ENCODE measurements around the gene DNAJC30. TPM values are rescaled to one million over a fixed set of nuclear protein-coding genes. Genes with fewer than 3 reads are reported as not detected.

DNAJC30 gene
- total RNA-seq, 1 donor = 2.9 TPM

GRCh38 chr7:73690646-73691045, 7.4 kb upstream of the DNAJC30 start:
- Histone ChIP-seq H3K9me3 (ENCODE audit: low read depth, low read length) (no peaks in the 10 kb centered on the region), H3K4me2 (ENCODE audit: insufficient read depth, low read length) (no peak overlapping the region), H3K4me1 (ENCODE audit: insufficient read depth, low read length) (no peaks in the 10 kb centered on the region), H2AFZ (ENCODE audit: low read length) (no peak overlapping the region), H3K36me3 (ENCODE audit: insufficient read depth, low read length) (peaks cover 64% of the 10 kb centered on the region), H3K4me3 (ENCODE audit: insufficient read depth, low read length) (no peak overlapping the region), H3K79me2 (ENCODE audit: insufficient read depth, low read length) (peaks cover 27% of the 10 kb centered on the region), H3K27me3 (ENCODE audit: insufficient read depth, low read length) (no peaks in the 10 kb centered on the region), H4K20me1 (ENCODE audit: insufficient read depth, low read length) (peaks cover 10% of the 10 kb centered on the region), H3K27ac (ENCODE audit: low read depth, low read length) (no peak overlapping the region)
- no peak for TF ChIP-seq CTCF (IDR thresholded peaks at IDR 0.05; ENCODE audit: extremely low read depth, low read depth, low read length)
- DNase-seq (ENCODE audit: insufficient read length, low spot score, missing footprints) = peak; percentile 52

- peaks cover 46% of the 10 kb centered on the region for H3K36me3 ChIP-seq (ENCODE audit: insufficient read depth, low read length)
- no peak for DNase-seq (ENCODE audit: insufficient read length, low spot score, missing footprints)
- no peak for TF ChIP-seq CTCF (IDR thresholded peaks at IDR 0.05; ENCODE audit: extremely low read depth, low read depth, low read length)
Observed at GRCh38 chr7:73688288-73688687, 5.0 kb upstream of the DNAJC30 start.

DNA sequence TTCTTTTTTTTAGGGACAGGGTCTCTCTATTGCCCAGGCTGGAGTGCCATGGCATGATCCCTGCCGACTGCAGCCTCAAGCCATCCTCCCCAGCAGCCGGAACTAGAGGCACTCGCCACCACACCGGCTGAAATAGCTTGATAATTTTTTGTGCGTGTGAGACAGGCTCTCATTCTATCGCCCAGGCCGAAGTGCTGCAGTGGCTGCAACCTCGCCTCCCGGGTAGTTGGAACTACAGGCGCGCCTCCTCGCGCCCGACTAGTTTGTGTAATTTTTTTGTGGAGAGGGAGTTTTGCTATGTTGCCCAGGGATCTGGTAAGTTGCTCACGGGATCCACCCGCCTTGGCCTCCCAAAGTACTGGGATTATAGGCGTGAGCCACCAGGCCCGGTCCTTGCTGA, 2.1 kb upstream of the DNAJC30 start:
- H3K27me3 ChIP-seq (ENCODE audit: insufficient read depth, low read length) = no peaks in the 10 kb centered on the region
- H3K4me3 ChIP-seq (ENCODE audit: insufficient read depth, low read length) = no peak overlapping the region
- no peaks in the 10 kb centered on the region for H3K9me3 ChIP-seq (ENCODE audit: low read depth, low read length)
- H3K79me2 ChIP-seq (ENCODE audit: insufficient read depth, low read length) = peaks cover 77% of the 10 kb centered on the region
- no peak overlapping the region for H2AFZ ChIP-seq (ENCODE audit: low read length)
- DNase-seq (ENCODE audit: insufficient read length, low spot score, missing footprints) = no peak
- no peak for TF ChIP-seq CTCF (IDR thresholded peaks at IDR 0.05; ENCODE audit: extremely low read depth, low read depth, low read length)
- H3K4me1 ChIP-seq (ENCODE audit: insufficient read depth, low read length) = peaks cover 26% of the 10 kb centered on the region
- no peak overlapping the region for H3K4me2 ChIP-seq (ENCODE audit: insufficient read depth, low read length)
- peaks cover 22% of the 10 kb centered on the region for H3K36me3 ChIP-seq (ENCODE audit: insufficient read depth, low read length)
- H4K20me1 ChIP-seq (ENCODE audit: insufficient read depth, low read length) = peaks cover 17% of the 10 kb centered on the region
- H3K27ac ChIP-seq (ENCODE audit: low read depth, low read length) = no peak overlapping the region

More at GRCh38 chr7:73688288-73688687, 5.0 kb upstream of the DNAJC30 start:
- no peak overlapping the region for H3K4me3 ChIP-seq (ENCODE audit: insufficient read depth, low read length)
- no peaks in the 10 kb centered on the region for H3K27me3 ChIP-seq (ENCODE audit: insufficient read depth, low read length)
- no peaks in the 10 kb centered on the region for H3K9me3 ChIP-seq (ENCODE audit: low read depth, low read length)
- H2AFZ ChIP-seq (ENCODE audit: low read length) = no peak overlapping the region
- H3K4me1 ChIP-seq (ENCODE audit: insufficient read depth, low read length) = peaks cover 5% of the 10 kb centered on the region
- H4K20me1 ChIP-seq (ENCODE audit: insufficient read depth, low read length) = peaks cover 10% of the 10 kb centered on the region
- H3K27ac ChIP-seq (ENCODE audit: low read depth, low read length) = no peak overlapping the region
- no peak overlapping the region for H3K4me2 ChIP-seq (ENCODE audit: insufficient read depth, low read length)
- peaks cover 49% of the 10 kb centered on the region for H3K79me2 ChIP-seq (ENCODE audit: insufficient read depth, low read length)

GRCh38 chr7:73683788-73684693, 788 bp upstream of the DNAJC30 start:
- Histone ChIP-seq H3K36me3 (ENCODE audit: insufficient read depth, low read length) (peaks cover 27% of the 10 kb centered on the region), H3K4me3 (ENCODE audit: insufficient read depth, low read length) (peak overlapping the region; percentile 96), H3K4me2 (ENCODE audit: insufficient read depth, low read length) (peak overlapping the region; percentile 89), H3K27me3 (ENCODE audit: insufficient read depth, low read length) (no peaks in the 10 kb centered on the region), H3K9me3 (ENCODE audit: low read depth, low read length) (no peaks in the 10 kb centered on the region), H3K79me2 (ENCODE audit: insufficient read depth, low read length) (peaks cover 84% of the 10 kb centered on the region), H3K27ac (ENCODE audit: low read depth, low read length) (peak overlapping the region; percentile 83), H3K4me1 (ENCODE audit: insufficient read depth, low read length) (peaks cover 26% of the 10 kb centered on the region), H2AFZ (ENCODE audit: low read length) (peak overlapping the region; percentile 93), H4K20me1 (ENCODE audit: insufficient read depth, low read length) (peaks cover 21% of the 10 kb centered on the region)
- no peak for TF ChIP-seq CTCF (IDR thresholded peaks at IDR 0.05; ENCODE audit: extremely low read depth, low read depth, low read length)
- peak; percentile 79 for DNase-seq (ENCODE audit: insufficient read length, low spot score, missing footprints)
